ENCODE data around the gene PIK3R2.

The PIK3R2 gene

GRCh38 chr19:18126097-18126496 is 26.9 kb upstream of the PIK3R2 start:
- no peak for DNase-seq

- no peak for DNase-seq
Measured at GRCh38 chr19:18128044-18128443, 24.9 kb upstream of the PIK3R2 start.

- DNase-seq, result no peak
Measured at GRCh38 chr19:18128805-18129204, 24.2 kb upstream of the PIK3R2 start.

- DNase-seq, result no peak
Measured at GRCh38 chr19:18130523-18131242, 22.3 kb upstream of the PIK3R2 start.

GRCh38 chr19:18131841-18132596 is 20.9 kb upstream of the PIK3R2 start:
- DNase-seq, result no peak

- DNase-seq, result no peak
Measured at GRCh38 chr19:18135712-18136584, 17.0 kb upstream of the PIK3R2 start.

- no peak for DNase-seq
Measured at GRCh38 chr19:18137242-18137641, 15.7 kb upstream of the PIK3R2 start.

- no peak for DNase-seq
Measured at GRCh38 chr19:18137657-18138339, 15.2 kb upstream of the PIK3R2 start.

GRCh38 chr19:18140473-18140872 is 12.5 kb upstream of the PIK3R2 start:
- no peak for DNase-seq

GRCh38 chr19:18141031-18141430 is 11.9 kb upstream of the PIK3R2 start:
- DNase-seq, result no peak

GRCh38 chr19:18143902-18144301 is 9.1 kb upstream of the PIK3R2 start:
- DNase-seq, result no peak

- DNase-seq, result no peak
Measured at GRCh38 chr19:18144361-18144760, 8.6 kb upstream of the PIK3R2 start.

- DNase-seq, result no peak
Measured at GRCh38 chr19:18144906-18145305, 8.1 kb upstream of the PIK3R2 start.

GRCh38 chr19:18145391-18145999 is 7.5 kb upstream of the PIK3R2 start:
- DNase-seq, result no peak

- no peak for DNase-seq
Measured at GRCh38 chr19:18147396-18147795, 5.6 kb upstream of the PIK3R2 start.

GRCh38 chr19:18149596-18149975 is 3.4 kb upstream of the PIK3R2 start:
- no peak for DNase-seq

- DNase-seq, result no peak
Measured at GRCh38 chr19:18150776-18151624, 2.0 kb upstream of the PIK3R2 start.

- DNase-seq, result peak; percentile 97
Measured at GRCh38 chr19:18152442-18152816, 534 bp upstream of the PIK3R2 start.

GRCh38 chr19:18153556-18154134 is 682 bp downstream of the PIK3R2 start:
- no peak for DNase-seq

GRCh38 chr19:18155095-18156087 is 2.4 kb downstream of the PIK3R2 start:
- no peak for DNase-seq
